B cell (primary cell): ENCODE results near the gene ANAPC5. TPM values are rescaled to one million over a fixed set of nuclear protein-coding genes. Genes with fewer than 3 reads are reported as not detected.

Experiments
- ATAC-seq: fragments of 200-7000 bp; cut with Tn5 transposase; one replicate; pipeline ENCODE4 v1.10.0; 2021; ENCODE audit warnings: low read depth, mild to moderate bottlenecking, moderate number of reproducible peaks, moderate library complexity
- CTCF ChIA-PET: fragments of 350-600 bp; sonication (Branson Sonifier 250); formaldehyde crosslinking; loops from one replicate; lab custom pipeline; 2021; ENCODE audit warnings: antibody characterized with exemption, inconsistent platforms; lab: Charles Lee
- POLR2A ChIA-PET: fragments of 350-600 bp; sonication (Branson Sonifier 250); formaldehyde crosslinking; loops from one replicate; lab custom pipeline; 2021; ENCODE audit warnings: antibody characterized with exemption; lab: Charles Lee
- DNase-seq: peaks from one replicate; pipeline ENCODE4 v3.0.0; 2013
- H2AFZ ChIP-seq: 2 replicates; pipeline ENCODE4 v1.6.1; 2012; ENCODE audit warnings: mild to moderate bottlenecking, low read depth, low read length; ENCODE audit not compliant: insufficient read depth, poor library complexity, severe bottlenecking
- H3K27ac ChIP-seq, 2 donors: 1 replicate in 1 of 2; 2 replicates in 1 of 2; pipeline ENCODE4 v1.5.1; 2012 to 2013; ENCODE audit warnings: low read length in 2 of 2, mild to moderate bottlenecking in 2 of 2, moderate library complexity in 1 of 2
- H3K27me3 ChIP-seq, 4 experiments: fragments of 200-600 bp in 1 of 4; sonication (generic) in 1 of 4; replicated peaks in 1 of 4; 1 replicate in 2 of 4; 2 replicates in 2 of 4; pipeline versions ENCODE4 v1.6.1 to v1.7.0; 2013 to 2016; ENCODE audit warnings: low read length in 3 of 4, mild to moderate bottlenecking in 2 of 4, mixed read lengths in 1 of 4, moderate library complexity in 1 of 4; ENCODE audit not compliant: insufficient read depth in 4 of 4, control insufficient read depth in 3 of 4; ENCODE audit errors: control extremely low read depth in 1 of 4
- H3K36me3 ChIP-seq, 2 experiments: replicated peaks in 1 of 2; 1 replicate in 1 of 2; 2 replicates in 1 of 2; pipeline versions ENCODE4 v1.6.1 to v1.7.1; 2013; ENCODE audit warnings: low read length in 1 of 2; ENCODE audit not compliant: insufficient read depth in 2 of 2, control insufficient read depth in 1 of 2; ENCODE audit errors: control extremely low read depth in 1 of 2, extremely low read depth in 1 of 2
- H3K4me1 ChIP-seq, 2 donors: fragments of 200-600 bp in 1 of 2; sonication (generic) in 1 of 2; 1 replicate in 1 of 2; 2 replicates in 1 of 2; pipeline versions ENCODE4 v1.5.1 to v1.6.1; 2013 to 2017; ENCODE audit warnings: low read length in 2 of 2; ENCODE audit not compliant: control insufficient read depth in 2 of 2, insufficient read depth in 2 of 2
- H3K4me2 ChIP-seq: replicated peaks from 2 replicates; pipeline ENCODE3; 2012; ENCODE audit warnings: mild to moderate bottlenecking, low read depth, low read length; ENCODE audit not compliant: poor library complexity, severe bottlenecking
- H3K4me3 ChIP-seq, 5 experiments: fragments of 200-600 bp in 1 of 5; sonication (generic) in 1 of 5; 1 replicate in 3 of 5; 2 replicates in 2 of 5; pipeline versions ENCODE4 v1.5.1 to v1.7.0; 2011 to 2016; ENCODE audit warnings: low read length in 4 of 5, mild to moderate bottlenecking in 4 of 5, low read depth in 2 of 5, control low read depth in 1 of 5, moderate library complexity in 1 of 5; ENCODE audit not compliant: insufficient read depth in 1 of 5; ENCODE audit errors: control extremely low read depth in 1 of 5, extremely low read depth in 1 of 5
- H3K79me2 ChIP-seq: fragments of 200-600 bp; sonication (generic); one replicate; pipeline ENCODE4 v1.6.0; 2016; ENCODE audit warnings: low read length; ENCODE audit not compliant: control insufficient read depth, insufficient read depth
- H3K9ac ChIP-seq: fragments of 200-600 bp; sonication (generic); 2 replicates; pipeline ENCODE4 v1.6.1; 2017; ENCODE audit warnings: mild to moderate bottlenecking, low read length, moderate library complexity
- H3K9me3 ChIP-seq, 3 donors: one replicate each; pipeline versions ENCODE4 v1.6.1 to v1.7.1; 2013; ENCODE audit warnings: low read length in 2 of 3; ENCODE audit not compliant: control insufficient read depth in 2 of 3, insufficient read depth in 1 of 3; ENCODE audit errors: control extremely low read depth in 1 of 3
- H4K20me1 ChIP-seq: 2 replicates; pipeline ENCODE4 v1.6.0; 2012; ENCODE audit warnings: mild to moderate bottlenecking, low read length; ENCODE audit not compliant: insufficient read depth, control insufficient read depth, poor library complexity, severe bottlenecking
- H3K27ac Mint-ChIP-seq: one replicate; pipeline ENCODE4 v1.8.0; 2021; ENCODE audit warnings: mixed read lengths
- H3K27me3 Mint-ChIP-seq: one replicate; pipeline ENCODE4 v1.8.0; 2021; ENCODE audit warnings: mixed read lengths
- H3K4me1 Mint-ChIP-seq: one replicate; pipeline ENCODE4 v1.8.0; 2021; ENCODE audit warnings: mixed read lengths
- H3K4me3 Mint-ChIP-seq: one replicate; pipeline ENCODE4 v1.8.0; 2021; ENCODE audit warnings: mixed read lengths
- H3K9me3 Mint-ChIP-seq: one replicate; pipeline ENCODE4 v1.8.0; 2022; ENCODE audit warnings: mixed read lengths; ENCODE audit not compliant: insufficient read depth
- CTCF ChIP-seq: fragments of 200-600 bp; IDR thresholded peaks from one replicate; pipeline ENCODE4 v1.8.0; 2022; ENCODE audit warnings: antibody characterized with exemption, mild to moderate bottlenecking
- EZH2 ChIP-seq: IDR thresholded peaks from 2 replicates; pipeline ENCODE4 v1.6.1; 2012; ENCODE audit warnings: borderline replicate concordance, low read depth, mild to moderate bottlenecking, moderate library complexity, low read length; ENCODE audit not compliant: insufficient read depth, poor library complexity, severe bottlenecking
- WGBS: methylation state at CpG from one replicate; pipeline ENCODE4 v1.1.5; 2013; ENCODE audit warnings: missing lambda C conversion rate; ENCODE audit not compliant: insufficient coverage; 5-methylcytosine and 5-hydroxymethylcytosine counted together
- intact Hi-C: fragments of 100-400 bp; cut with micrococcal nuclease; formaldehyde crosslinking; loops from one replicate; pipeline ENCODE4 v1.10.0; 2022
- polyA plus RNA-seq: library from polyadenylated mRNA; depleted of rRNA; stranded (reverse); fragments of >200 nt; gene quantifications from 2 replicates; pipeline ENCODE4 v1.2.3, GENCODE V29; 2012
- total RNA-seq, 2 donors: library from RNA; stranded (reverse); fragments of 120-200 nt in 1 of 2; gene quantifications; 1 replicate in 1 of 2; 2 replicates in 1 of 2; pipeline versions ENCODE4 v1.2.3 to v1.2.4, GENCODE V29; 2013 to 2022

The ANAPC5 gene
- total and polyA plus RNA-seq, 2 donors (not counting 1 experiment from before 2014, with no cell fraction given): 150 to 171 TPM

- H3K27ac ChIP-seq: no peak overlapping the region
- peak overlapping the region; percentile 26 for H3K27ac Mint-ChIP-seq
- no peak overlapping the region for H3K9ac ChIP-seq
- H3K79me2 ChIP-seq: peaks cover 32% of the 10 kb centered on the region
- H3K9me3 Mint-ChIP-seq: no peaks in the 10 kb centered on the region
- H3K27me3 ChIP-seq: no peaks in the 10 kb centered on the region
- H3K9me3 ChIP-seq: no peaks in the 10 kb centered on the region
- ATAC-seq (no peak), DNase-seq (no peak)
- POLR2A ChIA-PET: no interaction called here
- no peak overlapping the region for H3K4me3 ChIP-seq
- TF ChIP-seq CTCF (no peak), EZH2 (no peak)
- peaks cover 16 to 30% of the 10 kb centered on the region in 2 donors for H3K4me1 ChIP-seq
- CTCF ChIA-PET: no interaction called here
- no peaks in the 10 kb centered on the region for H3K36me3 ChIP-seq
- intact Hi-C loops: no loop called here
- peaks cover 24% of the 10 kb centered on the region for H3K4me1 Mint-ChIP-seq
- H3K4me3 Mint-ChIP-seq: no peak overlapping the region
- H3K4me2 ChIP-seq: no peak overlapping the region
- peaks cover 5% of the 10 kb centered on the region for H4K20me1 ChIP-seq
- no peaks in the 10 kb centered on the region for H3K27me3 Mint-ChIP-seq
- 100% methylated on average over 2 of the region's 4 CpGs for WGBS
- no peak overlapping the region for H2AFZ ChIP-seq
These were observed 58.6 kb downstream of the ANAPC5 start for GRCh38 chr12:121293603-121294002.

- ChIA-PET CTCF (interaction anchor here (0.7 kb wide), 1 partner anchor 67 kb away, joined by 3 read pairs; no protein-coding TSS in a partner anchor), POLR2A (interaction anchor here (0.6 kb wide), 1 partner anchor 409 kb away, joined by 7 read pairs; no protein-coding TSS in a partner anchor)
- peaks cover 11 to 21% of the 10 kb centered on the region in 2 donors for H3K4me1 ChIP-seq
These were observed 61.8 kb downstream of the ANAPC5 start for GRCh38 chr12:121290410-121290809.

More at GRCh38 chr12:121290410-121290809, 61.8 kb downstream of the ANAPC5 start:
- Histone ChIP-seq H3K27ac (no peak overlapping the region), H3K9ac (no peak overlapping the region), H2AFZ (no peak overlapping the region), H3K9me3 (no peaks in the 10 kb centered on the region), H3K4me3 (no peak overlapping the region), H4K20me1 (peaks cover 4% of the 10 kb centered on the region), H3K79me2 (peaks cover 35% of the 10 kb centered on the region), H3K4me2 (no peak overlapping the region), H3K36me3 (no peaks in the 10 kb centered on the region), H3K27me3 (no peaks in the 10 kb centered on the region)
- H3K27ac Mint-ChIP-seq: no peak overlapping the region
- ATAC-seq (no peak), DNase-seq (no peak)
- H3K9me3 Mint-ChIP-seq: no peaks in the 10 kb centered on the region
- peaks cover 25% of the 10 kb centered on the region for H3K4me1 Mint-ChIP-seq
- no peak overlapping the region for H3K4me3 Mint-ChIP-seq
- TF ChIP-seq CTCF (no peak), EZH2 (no peak)
- intact Hi-C loops: no loop called here
- 100% methylated on average over 3 of the region's 5 CpGs for WGBS
- H3K27me3 Mint-ChIP-seq: no peaks in the 10 kb centered on the region
